Endothelial cell of umbilical vein (primary cell): ENCODE data around the gene DAW1. TPM values are rescaled to one million over a fixed set of nuclear protein-coding genes. Genes with fewer than 3 reads are reported as not detected.

Experiments
- BruUV-seq: library from RNA; stranded (reverse); fragments of 400-500 nt; replicated peaks from 2 replicates; lab custom pipeline; 2021; lab: Mats Ljungman, UMichigan
- CTCF ChIA-PET: fragments of 300-600, 350-600 bp; sonication (Branson Sonifier 250); formaldehyde crosslinking; loops from one replicate; lab custom pipeline; 2021; ENCODE audit warnings: antibody characterized with exemption, inconsistent platforms; lab: Charles Lee
- POLR2A ChIA-PET: fragments of 300-600, 350-600 bp; sonication (Branson Sonifier 250); formaldehyde crosslinking; loops from one replicate; lab custom pipeline; 2021; ENCODE audit warnings: antibody characterized with exemption, inconsistent platforms; lab: Charles Lee
- DNase-seq: peaks from one replicate; pipeline ENCODE4 v3.0.0-alpha.2; 2011; ENCODE audit warnings: low read depth, low spot score
- FAIRE-seq: peaks from 2 replicates; lab custom pipeline; 2011; peaks lifted over from hg19 to GRCh38; lab: Jason Lieb, UNC
- H2AFZ ChIP-seq: 2 replicates; pipeline ENCODE4 v1.6.0; 2012; ENCODE audit warnings: low read depth, low read length, control low read depth, inconsistent platforms
- H3K27ac ChIP-seq: 2 replicates; pipeline ENCODE4 v1.5.1; 2011; ENCODE audit warnings: low read depth, mild to moderate bottlenecking, control low read depth, low read length, moderate library complexity; ENCODE audit not compliant: insufficient read depth
- H3K27me3 ChIP-seq, 2 experiments: 2 replicates each; pipeline versions ENCODE4 v1.6.0 to v1.6.1; 2011; ENCODE audit warnings: low read length in 2 of 2, mixed read lengths in 1 of 2; ENCODE audit not compliant: control insufficient read depth in 2 of 2, insufficient read depth in 2 of 2
- H3K36me3 ChIP-seq, 2 experiments: 2 replicates in 1 of 2; 3 replicates in 1 of 2; pipeline ENCODE4 v1.5.1; 2011; ENCODE audit warnings: low read length in 2 of 2, mild to moderate bottlenecking in 1 of 2, moderate library complexity in 1 of 2; ENCODE audit not compliant: control insufficient read depth in 2 of 2, insufficient read depth in 2 of 2; ENCODE audit errors: extremely low read depth in 1 of 2
- H3K4me1 ChIP-seq: 3 replicates; pipeline ENCODE4 v1.5.1; 2011; ENCODE audit warnings: mild to moderate bottlenecking, low read length; ENCODE audit not compliant: control insufficient read depth, insufficient read depth; ENCODE audit errors: extremely low read depth
- H3K4me2 ChIP-seq: 2 replicates; pipeline ENCODE4 v1.6.1; 2011; ENCODE audit warnings: low read length, control low read depth, mixed read lengths; ENCODE audit not compliant: insufficient read depth
- H3K4me3 ChIP-seq, 3 experiments: fragments of 200-600 bp in 1 of 3; sonication (generic), shearing (Covaris generic) in 1 of 3; replicated peaks in 1 of 3; 2 replicates each; pipeline ENCODE4 v1.5.1; 2011 to 2016; ENCODE audit warnings: control low read depth in 3 of 3, low read length in 3 of 3, mild to moderate bottlenecking in 2 of 3, inconsistent platforms in 1 of 3, low read depth in 1 of 3, moderate library complexity in 1 of 3; ENCODE audit not compliant: insufficient read depth in 1 of 3
- H3K79me2 ChIP-seq: 2 replicates; pipeline ENCODE4 v1.6.0; 2012; ENCODE audit warnings: low read length, inconsistent platforms; ENCODE audit not compliant: control insufficient read depth, insufficient read depth
- H3K9ac ChIP-seq: replicated peaks from 2 replicates; pipeline ENCODE3; 2011; ENCODE audit warnings: low read length, control low read depth; ENCODE audit not compliant: insufficient read depth; ENCODE audit errors: extremely low read depth
- H3K9me1 ChIP-seq: replicated peaks from 3 replicates; pipeline ENCODE4 v1.6.0; 2011; ENCODE audit warnings: mild to moderate bottlenecking, low read length; ENCODE audit not compliant: control insufficient read depth, insufficient read depth; ENCODE audit errors: extremely low read depth
- H3K9me3 ChIP-seq: replicated peaks from 2 replicates; pipeline ENCODE4 v1.5.1; 2012; ENCODE audit warnings: low read length, inconsistent platforms; ENCODE audit not compliant: control insufficient read depth, insufficient read depth
- H4K20me1 ChIP-seq: replicated peaks from 2 replicates; pipeline ENCODE3; 2011; ENCODE audit warnings: mild to moderate bottlenecking, low read length; ENCODE audit not compliant: control insufficient read depth, insufficient read depth; ENCODE audit errors: extremely low read depth
- CTCF ChIP-seq, 2 donors: IDR thresholded peaks; 1 replicate in 1 of 2; 2 replicates in 1 of 2; pipeline ENCODE4 v1.5.1; 2011; ENCODE audit warnings: low read length in 2 of 2, mild to moderate bottlenecking in 2 of 2, moderate library complexity in 2 of 2, control low read depth in 1 of 2, inconsistent platforms in 1 of 2, low read depth in 1 of 2; ENCODE audit not compliant: insufficient read depth in 1 of 2; ENCODE audit errors: extremely low read depth in 1 of 2
- EZH2 ChIP-seq: IDR thresholded peaks from 2 replicates; pipeline ENCODE4 v1.6.1; 2012; ENCODE audit warnings: borderline replicate concordance, low read depth, mild to moderate bottlenecking, moderate library complexity, low read length, inconsistent platforms; ENCODE audit not compliant: severe bottlenecking
- FOS ChIP-seq: IDR thresholded peaks from 2 replicates; pipeline ENCODE4 v1.6.1; 2011; ENCODE audit warnings: mild to moderate bottlenecking, low read length, moderate library complexity, borderline replicate concordance; ENCODE audit not compliant: insufficient read depth
- GATA2 ChIP-seq: IDR thresholded peaks from 2 replicates; pipeline ENCODE4 v1.7.0; 2011; ENCODE audit warnings: low read depth, mild to moderate bottlenecking, moderate library complexity, mixed read lengths, low read length; ENCODE audit not compliant: insufficient read length, insufficient read depth
- JUN ChIP-seq: IDR thresholded peaks from 2 replicates; pipeline ENCODE4 v1.6.1; 2011; ENCODE audit warnings: borderline replicate concordance, low read depth; ENCODE audit not compliant: insufficient read length, insufficient read depth
- MAX ChIP-seq: IDR thresholded peaks from 2 replicates; pipeline ENCODE4 v1.6.1; 2011; ENCODE audit not compliant: insufficient read depth, insufficient read length
- MYC ChIP-seq: IDR thresholded peaks from one replicate; pipeline ENCODE4 v1.6.1; 2011; ENCODE audit warnings: mild to moderate bottlenecking, low read depth, low read length
- POLR2A ChIP-seq: IDR thresholded peaks from 2 replicates; pipeline ENCODE4 v1.6.1; 2012; ENCODE audit warnings: low read depth, mild to moderate bottlenecking, control low read depth, low read length
- POLR2AphosphoS5 ChIP-seq: IDR thresholded peaks from 2 replicates; pipeline ENCODE4 v1.6.1; 2012; ENCODE audit warnings: low read depth, mild to moderate bottlenecking, control low read depth, low read length, moderate library complexity; ENCODE audit not compliant: insufficient read depth
- dilution Hi-C: fragments of 300-500 bp; cut with MboI; formaldehyde crosslinking; loops from one replicate; pipeline ENCODE4 v1.15.0; 2019; ENCODE audit warnings: low sequenced_read_pairs; ENCODE audit not compliant: extremely low pct_ligation_motif_present
- intact Hi-C: fragments of 100-400 bp; cut with micrococcal nuclease; formaldehyde crosslinking; loops from one replicate; pipeline ENCODE4 v1.10.0; 2022
- polyA plus RNA-seq, 4 experiments: library from polyadenylated mRNA; depleted of rRNA in 3 of 4; stranded (reverse) in 3 of 4; unstranded in 1 of 4; fragments of >200 nt; gene quantifications; 2 replicates each; pipeline versions ENCODE4 v1.2.1 to v1.2.3, GENCODE V29; 2011 to 2012; ENCODE audit warnings: missing spikeins in 1 of 4
- total RNA-seq: library from RNA; stranded (reverse); gene quantifications from 2 replicates; pipeline ENCODE4 v1.2.3, GENCODE V29; 2021

DAW1 gene
- total and polyA plus RNA-seq, 2 donors (not counting 3 experiments of a cell fraction or from before 2014, with no cell fraction given): 1.2 to 2.0 TPM

GRCh38 chr2:227860221-227860641 lies 11.2 kb upstream of the DAW1 start:
- dilution Hi-C loops: no loop called here
- POLR2A ChIA-PET: interaction anchor here (1.7 kb wide), 1 partner anchor 12 kb away, joined by 4 read pairs; the partner anchor contains the start of gene DAW1
- H3K27me3 ChIP-seq: no peaks in the 10 kb centered on the region
- no TSS peak for BruUV-seq
- no peak overlapping the region for H3K27ac ChIP-seq
- H3K9ac ChIP-seq: no peak overlapping the region
- H3K9me1 ChIP-seq: no peaks in the 10 kb centered on the region
- no peaks in the 10 kb centered on the region for H3K9me3 ChIP-seq
- TF ChIP-seq JUN: no peak
- no peak for TF ChIP-seq FOS
- no peak for TF ChIP-seq POLR2AphosphoS5
- no peak for TF ChIP-seq MYC
- no peak for TF ChIP-seq GATA2
- TF ChIP-seq CTCF (IDR thresholded peaks at IDR 0.05; ENCODE audit: extremely low read depth in 1 of 2, insufficient read depth in 1 of 2, low read depth in 1 of 2, low read length in 2 of 2): no peak
- no peak for TF ChIP-seq POLR2A
- no peak for TF ChIP-seq MAX
- no peak for TF ChIP-seq EZH2
- no peak overlapping the region for H2AFZ ChIP-seq
- H4K20me1 ChIP-seq: no peaks in the 10 kb centered on the region
- H3K4me1 ChIP-seq: peaks cover 32% of the 10 kb centered on the region
- H3K4me2 ChIP-seq: no peak overlapping the region
- no peak for DNase-seq
- H3K4me3 ChIP-seq: no peak overlapping the region
- FAIRE-seq: no peak
- intact Hi-C loops: loop anchor here (5.0 kb wide), 2 partner anchors 388 to 533 kb away; partner anchors contain the start of genes AGFG1 and MFF
- no peaks in the 10 kb centered on the region for H3K36me3 ChIP-seq
- CTCF ChIA-PET: interaction anchor here (0.8 to 5.1 kb wide), 12 partner anchors 13 to 362 kb away, joined by 3 to 69 read pairs (median 26); partner anchors contain the start of gene DAW1
- no peaks in the 10 kb centered on the region for H3K79me2 ChIP-seq
